Myocyte (in vitro differentiated cells): ENCODE measurements around the gene RNF32. TPM values are rescaled to one million over a fixed set of nuclear protein-coding genes. Genes with fewer than 3 reads are reported as not detected.
"Not testable (repeated sequence)": the region's sequence is repeated elsewhere in the genome, so short reads cannot be mapped to it uniquely, and the experiment has no call there.

Source experiments
- DNase-seq: peaks from one replicate; pipeline ENCODE4 v3.0.0-alpha.2; 2012; ENCODE audit warnings: low read depth
- total RNA-seq: library from RNA; depleted of rRNA; stranded (reverse); fragments of >200 nt; gene quantifications from 2 replicates; pipeline ENCODE4 v1.2.3, GENCODE V29; 2014

Gene RNF32
- total RNA-seq, 1 donor from 2014 or later = 2.9 TPM

DNA sequence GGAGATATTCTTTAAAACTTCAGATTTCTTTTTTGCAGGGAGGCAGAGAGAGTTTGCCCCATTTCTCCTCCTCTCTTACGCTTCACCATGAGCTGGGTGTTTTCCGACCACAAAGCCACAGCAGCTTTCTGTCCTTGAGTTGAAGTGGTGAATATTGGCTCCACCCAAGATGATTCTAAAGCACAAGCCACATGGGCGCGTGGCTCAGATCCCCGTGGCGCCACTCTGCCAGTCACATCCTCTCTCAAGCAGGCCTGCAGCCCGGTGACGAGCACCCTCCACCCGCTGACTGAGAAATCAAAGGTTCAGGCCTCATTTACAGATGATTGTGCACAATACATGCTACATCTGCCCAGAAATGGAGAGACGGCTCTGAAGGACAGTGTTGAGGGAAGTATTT is 27.6 kb upstream of the RNF32 start:
- no peak for DNase-seq

DNA sequence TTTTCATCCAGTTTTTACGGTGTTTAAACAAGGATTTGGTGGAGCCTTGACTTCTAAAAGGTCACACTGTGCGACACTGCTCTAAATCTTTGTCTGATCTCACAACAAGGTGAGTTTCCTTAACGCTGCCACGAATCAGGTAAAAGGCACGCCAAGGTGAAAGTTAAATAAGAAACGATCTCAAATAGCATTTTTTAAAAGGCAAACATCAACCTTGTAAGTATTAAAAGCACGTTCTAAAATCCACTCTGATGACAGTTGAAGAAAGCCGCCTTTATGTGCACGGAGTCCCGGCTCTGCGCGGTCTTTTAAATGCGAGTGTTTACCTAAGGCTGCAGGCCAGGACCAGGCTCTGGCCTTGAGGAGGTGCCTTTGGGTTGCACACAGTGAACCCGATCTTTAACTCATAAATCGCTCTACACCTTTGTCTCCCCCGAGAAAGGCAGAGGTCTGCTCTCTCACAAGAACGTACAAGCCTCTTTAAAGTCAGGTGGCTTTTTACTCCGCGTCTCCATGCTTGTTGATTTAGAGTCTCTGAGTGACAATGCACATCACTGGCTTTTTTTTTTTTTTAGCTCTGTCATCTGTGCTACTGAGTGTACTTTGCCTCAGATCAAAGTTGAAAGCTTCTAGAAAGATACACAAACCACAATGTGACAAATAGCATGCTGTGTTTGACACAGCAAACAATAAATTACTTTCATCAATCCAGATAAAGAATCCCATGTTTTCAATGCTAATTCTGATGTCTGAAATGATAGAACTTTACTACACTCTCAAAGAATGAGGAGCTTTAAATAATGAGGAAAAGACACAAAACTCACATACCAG is 25.9 kb upstream of the RNF32 start:
- DNase-seq = no peak

DNA sequence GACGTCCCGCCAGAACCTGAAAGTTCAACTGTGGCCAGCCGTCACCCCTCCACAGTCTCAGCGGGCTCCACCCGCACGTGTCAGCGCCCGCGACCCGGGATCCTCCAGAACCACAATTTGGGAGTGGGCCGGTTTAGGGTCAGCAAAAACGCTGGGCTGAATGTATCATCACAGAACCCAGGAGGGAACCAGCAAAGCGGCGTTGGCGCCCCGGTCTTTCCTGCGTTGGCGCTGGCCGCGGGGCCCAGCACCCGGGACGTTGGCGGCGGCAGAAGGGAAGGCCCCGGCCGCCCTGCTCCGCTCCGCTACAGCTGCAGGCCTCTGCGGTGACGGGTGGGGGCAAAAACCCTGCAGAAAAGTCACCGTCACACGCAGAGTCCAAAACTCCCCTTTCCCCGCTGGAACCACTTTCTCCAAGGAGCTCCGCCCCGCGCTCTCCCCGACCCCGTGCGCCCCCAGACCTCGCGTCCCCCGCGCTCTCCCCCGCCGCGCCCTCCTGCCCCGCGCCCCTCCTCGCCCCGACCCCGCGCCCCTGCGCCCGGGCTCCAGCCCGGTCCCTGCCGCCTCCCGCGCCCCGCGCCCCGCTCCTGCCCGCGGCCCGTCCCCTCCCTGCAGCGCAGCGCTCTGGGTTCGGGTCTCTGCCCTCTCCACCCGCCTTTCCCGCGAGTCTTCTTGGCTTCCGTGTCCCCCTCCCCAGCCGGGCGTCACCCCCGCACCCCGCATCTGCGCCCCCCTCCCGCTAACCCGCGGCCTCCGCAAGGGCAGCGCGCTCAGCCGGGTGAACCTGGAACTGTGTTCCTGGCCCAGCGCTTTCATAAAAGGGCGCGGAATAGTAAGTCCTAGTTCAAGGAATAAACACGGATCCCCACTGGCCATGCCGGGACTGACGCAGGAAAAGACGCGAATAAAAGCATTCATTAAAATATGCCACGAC is 24.0 kb upstream of the RNF32 start:
- no peak for DNase-seq

DNA sequence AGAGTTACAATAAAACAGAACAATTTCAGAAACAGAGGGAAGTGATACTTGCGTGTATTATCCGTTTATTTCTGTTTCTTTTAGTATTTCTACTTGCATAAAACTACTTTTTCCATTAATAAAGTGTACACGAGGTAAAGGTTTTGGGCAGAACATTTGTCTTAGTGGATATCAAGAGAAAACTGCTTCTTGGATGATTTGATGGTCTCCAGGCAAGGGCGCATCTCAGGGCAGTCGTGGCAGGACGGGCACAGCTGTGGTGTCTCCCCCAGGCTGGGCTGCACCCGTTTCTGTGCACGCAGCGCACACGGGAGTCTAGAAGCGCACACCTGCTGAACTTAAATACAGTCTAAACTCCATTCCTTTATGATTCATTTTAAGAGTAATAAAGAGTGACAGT is 23.4 kb upstream of the RNF32 start:
- DNase-seq = no peak

- DNase-seq = no peak
These were observed 22.3 kb upstream of the RNF32 start for GRCh38 chr7:156618078-156618779.

GRCh38 chr7:156618780-156619367 is 21.7 kb upstream of the RNF32 start:
- DNase-seq = no peak

DNA sequence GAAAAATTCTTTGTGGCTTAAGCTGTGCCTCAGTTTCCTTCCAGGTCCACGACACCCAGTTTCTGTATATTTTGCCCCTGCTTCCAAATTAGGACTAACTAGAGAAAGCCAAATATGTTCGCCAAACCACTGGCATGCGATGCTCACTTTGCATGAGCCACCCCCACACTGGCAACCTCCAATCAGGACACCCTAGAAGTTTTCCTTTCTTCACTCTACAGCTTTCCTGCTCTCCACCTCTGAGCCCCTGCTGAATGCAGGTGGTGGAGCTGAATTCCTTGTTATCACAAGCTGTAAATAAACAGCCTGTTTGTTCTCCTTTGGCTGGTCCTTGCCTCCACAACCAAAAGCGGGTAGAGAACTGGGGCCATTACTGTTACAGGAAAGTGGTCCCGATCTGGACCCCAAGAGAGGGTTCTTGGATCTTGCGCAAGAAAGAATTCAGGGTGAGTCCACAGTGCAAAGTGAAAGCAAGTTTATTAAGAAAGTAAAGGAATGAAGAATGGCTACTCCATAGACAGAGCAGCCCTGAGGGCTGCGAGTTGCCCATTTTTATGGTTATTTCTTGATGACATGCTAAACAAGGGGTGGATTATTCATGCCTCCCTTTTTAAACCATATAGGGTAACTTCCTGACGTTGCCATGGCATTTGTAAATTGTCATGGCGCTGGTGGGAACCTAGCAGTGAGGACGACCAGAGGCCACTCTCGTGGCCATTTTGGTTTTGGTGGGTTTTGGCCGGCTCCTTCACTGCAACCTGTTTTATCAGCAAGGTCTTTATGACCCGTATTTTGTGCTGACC is 20.9 kb upstream of the RNF32 start:
- DNase-seq = not testable (repeated sequence)

GRCh38 chr7:156620291-156620675 is 20.3 kb upstream of the RNF32 start:
- DNase-seq = no peak

GRCh38 chr7:156621652-156622051 is 18.9 kb upstream of the RNF32 start:
- no peak for DNase-seq

- DNase-seq = no peak
These were observed 15.0 kb upstream of the RNF32 start for GRCh38 chr7:156625580-156625979.

- no peak for DNase-seq
These were observed 14.2 kb upstream of the RNF32 start for GRCh38 chr7:156626220-156626895.

DNA sequence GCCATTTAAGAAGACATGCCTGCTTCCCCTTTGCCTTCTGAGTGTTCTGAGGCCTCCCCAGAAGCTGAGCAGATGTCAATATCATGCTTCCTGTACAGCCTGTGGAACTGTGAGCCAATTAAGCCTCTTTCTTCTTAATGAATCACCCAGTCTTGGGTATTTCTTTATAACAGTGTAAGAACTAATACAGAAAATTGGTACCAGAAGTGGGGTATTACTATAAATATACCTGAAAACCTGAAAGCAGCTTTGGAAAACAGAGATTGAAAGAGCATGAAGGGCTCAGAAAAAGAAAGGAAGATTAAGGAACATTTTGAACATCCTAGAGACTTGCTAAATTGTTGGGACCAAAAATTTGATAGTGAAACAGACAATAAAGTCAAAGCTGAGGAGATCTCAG is 12.0 kb upstream of the RNF32 start:
- DNase-seq = no peak

DNA sequence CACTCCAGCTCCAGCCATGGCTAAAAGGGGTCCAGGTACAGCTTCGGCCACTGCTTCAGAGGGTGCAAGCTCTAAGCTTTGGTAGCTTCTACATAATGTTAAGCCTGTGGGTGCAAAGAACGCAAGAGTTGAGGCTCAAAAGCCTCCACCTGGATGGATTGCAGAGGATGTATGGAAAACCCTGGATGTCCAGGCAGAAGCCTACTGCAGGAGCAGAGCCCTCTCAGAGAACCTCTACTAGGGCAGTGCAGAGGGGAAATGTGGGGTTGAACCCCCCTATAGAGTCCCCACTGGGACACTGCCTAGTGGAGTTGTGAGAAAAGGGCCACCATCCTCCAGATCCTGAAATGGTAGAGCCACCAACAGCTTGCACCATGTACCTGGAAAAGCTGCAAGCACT is 10.7 kb upstream of the RNF32 start:
- no peak for DNase-seq

DNA sequence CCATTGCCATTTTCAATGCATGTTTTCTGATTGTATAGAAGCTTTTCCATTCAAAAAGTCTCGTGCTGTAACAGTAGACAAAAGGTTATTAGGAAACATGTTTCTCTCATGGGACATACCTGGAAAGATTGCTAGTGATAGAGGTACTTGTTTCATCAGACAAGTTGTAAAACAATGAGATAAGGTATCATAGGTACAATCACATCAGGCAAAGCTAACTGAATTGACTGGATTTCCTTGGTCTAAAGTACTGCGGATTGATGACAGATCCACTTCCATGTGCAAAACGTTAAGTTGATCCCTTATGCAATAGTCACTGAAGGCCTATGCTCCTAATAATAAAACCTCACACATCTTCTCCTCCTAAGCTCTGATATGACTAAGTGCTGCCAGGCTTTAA is 6.5 kb upstream of the RNF32 start:
- DNase-seq = no peak

DNA sequence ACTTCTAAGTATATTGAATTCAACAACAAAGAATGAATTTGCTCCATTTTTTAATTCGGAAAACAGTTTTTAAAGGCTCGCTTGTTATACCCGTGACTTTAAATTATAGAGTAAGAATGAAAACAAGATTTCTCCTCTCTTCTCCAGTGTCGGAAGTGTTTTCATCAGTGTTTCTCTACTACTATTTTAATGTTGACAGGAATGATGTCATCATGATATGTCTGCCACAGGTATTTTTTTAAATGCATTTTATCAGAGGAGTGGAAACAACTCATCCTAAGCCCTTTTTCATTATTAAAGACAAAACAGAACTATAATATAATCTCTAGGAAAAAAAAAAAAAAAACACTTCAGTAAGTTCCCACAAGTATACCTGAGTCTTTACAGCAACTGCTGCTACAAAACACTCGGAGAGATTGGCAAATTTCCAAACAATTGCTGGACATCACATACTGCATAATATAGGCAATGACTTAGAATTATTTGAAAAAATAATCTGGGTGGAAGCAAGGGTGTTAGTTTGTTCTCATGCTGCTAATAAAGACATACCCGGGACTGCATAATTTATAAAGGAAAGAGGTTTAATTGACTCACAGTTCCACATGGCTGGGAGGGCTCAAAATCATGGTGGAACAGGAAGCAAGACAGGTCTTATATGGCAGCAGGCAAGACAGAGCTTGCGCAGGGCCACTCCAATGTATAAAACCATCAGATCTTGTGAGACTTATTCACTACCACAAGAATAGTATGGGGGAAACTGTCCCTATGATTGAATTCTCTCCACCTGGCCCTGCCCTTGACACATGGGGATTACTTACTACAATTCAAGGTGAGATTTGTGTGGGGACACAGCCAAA is 4.8 kb upstream of the RNF32 start:
- no peak for DNase-seq

DNA sequence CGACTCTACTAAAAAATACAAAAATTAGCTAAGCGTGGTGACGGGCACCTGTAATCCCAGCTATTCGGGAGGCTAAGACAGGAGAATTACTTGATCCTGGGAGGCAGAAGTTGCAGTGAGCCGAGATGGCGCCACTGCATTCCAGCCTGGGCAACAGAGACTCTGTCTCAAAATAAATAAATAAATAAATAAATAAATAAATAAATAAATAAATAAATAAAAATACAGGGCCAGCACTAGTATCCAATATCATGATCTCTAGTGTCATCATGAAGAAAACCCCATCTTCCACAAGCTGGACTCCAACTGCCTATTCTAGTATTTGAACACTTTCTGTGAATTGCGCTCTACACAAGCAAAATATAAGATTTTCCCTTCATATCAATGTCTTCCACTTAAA is 3.5 kb upstream of the RNF32 start:
- DNase-seq = not testable (repeated sequence)

- no peak for DNase-seq
These were observed 2.0 kb upstream of the RNF32 start for GRCh38 chr7:156638443-156639077.
